Hepatocyte (in vitro differentiated cells): Measurements from ENCODE around the gene ZCCHC8. TPM values are rescaled to one million over a fixed set of nuclear protein-coding genes. Genes with fewer than 3 reads are reported as not detected.
A peak's percentile ranks its signal among the peaks of the same experiment; 100 is the strongest.
"Not testable (repeated sequence)": the region's sequence is repeated elsewhere in the genome, so short reads cannot be mapped to it uniquely, and the experiment has no call there.

Experiments used
- DNase-seq: peaks from one replicate; pipeline ENCODE4 v3.0.0-alpha.2; 2016; ENCODE audit warnings: low spot score
- H2AFZ ChIP-seq: fragments of 200-600 bp; sonication (generic); 2 replicates; pipeline ENCODE4 v1.6.0; 2016; ENCODE audit warnings: antibody characterized with exemption, mild to moderate bottlenecking
- H3K27ac ChIP-seq: fragments of 200-600 bp; sonication (generic); 2 replicates; pipeline ENCODE4 v1.5.1; 2016; ENCODE audit warnings: mild to moderate bottlenecking
- H3K27me3 ChIP-seq: fragments of 200-600 bp; sonication (generic); 2 replicates; pipeline ENCODE4 v1.6.1; 2016
- H3K36me3 ChIP-seq: fragments of 200-600 bp; sonication (generic); replicated peaks from 2 replicates; pipeline ENCODE4 v1.5.1; 2016; ENCODE audit warnings: low read depth; ENCODE audit not compliant: insufficient read depth
- H3K4me1 ChIP-seq: fragments of 200-600 bp; sonication (generic); 2 replicates; pipeline ENCODE4 v1.5.1; 2016; ENCODE audit warnings: mild to moderate bottlenecking, moderate library complexity; ENCODE audit not compliant: insufficient read depth
- H3K4me2 ChIP-seq: fragments of 200-600 bp; sonication (generic); 2 replicates; pipeline ENCODE4 v1.6.0; 2016
- H3K4me3 ChIP-seq: fragments of 200-600 bp; sonication (generic); 2 replicates; pipeline ENCODE4 v1.5.1; 2016; ENCODE audit warnings: mild to moderate bottlenecking
- H3K79me2 ChIP-seq: fragments of 200-600 bp; sonication (generic); 2 replicates; pipeline ENCODE4 v1.6.0; 2017; ENCODE audit warnings: mild to moderate bottlenecking
- H3K9me2 ChIP-seq: fragments of 200-600 bp; sonication (generic); replicated peaks from 2 replicates; pipeline ENCODE4 v1.6.0; 2017; ENCODE audit warnings: mild to moderate bottlenecking; ENCODE audit not compliant: insufficient read depth
- H3K9me3 ChIP-seq: fragments of 200-600 bp; sonication (generic); 2 replicates; pipeline ENCODE4 v1.5.1; 2016; ENCODE audit warnings: low read depth, mild to moderate bottlenecking
- H4K20me1 ChIP-seq: fragments of 200-600 bp; sonication (generic); 2 replicates; pipeline ENCODE4 v1.6.0; 2016; ENCODE audit warnings: mild to moderate bottlenecking; ENCODE audit not compliant: insufficient read depth, poor library complexity, severe bottlenecking
- EZH2 ChIP-seq: fragments of 200-600 bp; sonication (generic); IDR thresholded peaks from 2 replicates; pipeline ENCODE4 v1.6.1; 2016; ENCODE audit warnings: antibody characterized with exemption, mild to moderate bottlenecking, borderline replicate concordance
- EZH2phosphoT487 ChIP-seq: fragments of 200-600 bp; sonication (generic); IDR thresholded peaks from one replicate; pipeline ENCODE4 v1.6.1; 2018; ENCODE audit warnings: antibody characterized with exemption, mild to moderate bottlenecking, low read depth, moderate library complexity; ENCODE audit not compliant: unreplicated experiment, severe bottlenecking
- WGBS: methylation state at CpG from one replicate; pipeline ENCODE4 v1.1.6; 2016; ENCODE audit warnings: low lambda C conversion rate; ENCODE audit errors: missing lambda C conversion rate; 5-methylcytosine and 5-hydroxymethylcytosine counted together
- polyA plus RNA-seq: library from polyadenylated mRNA; unstranded; fragments of >200 nt; fragmentation: Nextera tagmentation; extraction: Ambion mirVana; gene quantifications from 2 replicates; pipeline ENCODE4 v1.2.1, GENCODE V29; 2016
- total RNA-seq: library from RNA; depleted of rRNA; stranded (reverse); fragments of >200 nt; gene quantifications from 2 replicates; pipeline ENCODE4 v1.2.3, GENCODE V29; 2014
- TF ChIP-seq, protein P1 (sequence below): fragments of 200-600 bp; sonication (generic); IDR thresholded peaks from 2 replicates; pipeline ENCODE4 v1.5.1; 2016; ENCODE audit warnings: antibody characterized with exemption, mild to moderate bottlenecking; ENCODE audit not compliant: poor library complexity

The ZCCHC8 gene
- total and polyA plus RNA-seq, 2 experiments from 2014 or later = 12.2 to 24.5 TPM

DNA sequence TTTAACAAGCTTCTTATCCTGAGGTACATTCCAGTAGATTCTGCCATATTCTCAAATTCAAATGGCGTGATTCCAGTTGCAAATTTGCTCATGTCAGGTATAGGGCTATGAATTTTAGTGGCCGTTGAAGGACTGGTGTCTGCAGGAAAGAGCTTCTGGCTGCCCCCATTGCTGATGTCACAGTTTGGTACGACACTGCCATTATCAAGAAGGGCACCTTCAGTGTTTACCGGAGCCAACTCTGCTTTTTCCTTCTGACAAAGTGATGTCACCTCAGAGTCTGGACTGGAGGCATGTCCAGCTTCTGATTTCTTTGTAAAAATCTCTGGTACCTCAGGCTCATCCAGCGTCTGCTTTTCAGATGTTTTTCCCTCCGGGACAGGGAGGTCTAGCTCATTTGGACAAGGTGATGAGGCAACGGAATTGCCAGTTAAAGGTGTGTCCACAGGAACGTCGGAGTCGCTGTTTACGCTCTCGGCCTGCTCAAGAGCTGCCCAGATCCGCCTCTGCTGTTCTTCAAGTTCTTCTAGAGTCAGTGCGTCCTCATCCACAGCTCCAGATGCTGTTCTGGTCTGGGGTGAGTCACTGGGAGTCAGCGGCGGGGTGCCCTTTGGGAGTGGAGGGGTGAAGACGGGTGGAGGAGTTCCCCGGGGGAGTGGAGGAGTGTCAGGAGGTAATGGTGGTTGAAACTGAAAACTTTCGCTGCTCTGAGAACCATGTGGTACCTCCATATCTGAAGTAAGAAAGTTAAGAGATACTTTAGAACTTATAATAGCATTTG, 27.0 kb downstream of the ZCCHC8 start:
- H3K4me1 ChIP-seq = peaks cover 6% of the 10 kb centered on the region
- H3K27ac ChIP-seq = no peak overlapping the region
- H4K20me1 ChIP-seq = no peaks in the 10 kb centered on the region
- no peaks in the 10 kb centered on the region for H3K9me3 ChIP-seq
- no peaks in the 10 kb centered on the region for H3K36me3 ChIP-seq
- no peaks in the 10 kb centered on the region for H3K9me2 ChIP-seq
- H3K79me2 ChIP-seq = no peaks in the 10 kb centered on the region
- 88% methylated on average over 19 of the region's 19 CpGs for WGBS
- no peaks in the 10 kb centered on the region for H3K27me3 ChIP-seq
- DNase-seq = no peak
- no peak overlapping the region for H3K4me2 ChIP-seq
- TF ChIP-seq, protein P1, sequence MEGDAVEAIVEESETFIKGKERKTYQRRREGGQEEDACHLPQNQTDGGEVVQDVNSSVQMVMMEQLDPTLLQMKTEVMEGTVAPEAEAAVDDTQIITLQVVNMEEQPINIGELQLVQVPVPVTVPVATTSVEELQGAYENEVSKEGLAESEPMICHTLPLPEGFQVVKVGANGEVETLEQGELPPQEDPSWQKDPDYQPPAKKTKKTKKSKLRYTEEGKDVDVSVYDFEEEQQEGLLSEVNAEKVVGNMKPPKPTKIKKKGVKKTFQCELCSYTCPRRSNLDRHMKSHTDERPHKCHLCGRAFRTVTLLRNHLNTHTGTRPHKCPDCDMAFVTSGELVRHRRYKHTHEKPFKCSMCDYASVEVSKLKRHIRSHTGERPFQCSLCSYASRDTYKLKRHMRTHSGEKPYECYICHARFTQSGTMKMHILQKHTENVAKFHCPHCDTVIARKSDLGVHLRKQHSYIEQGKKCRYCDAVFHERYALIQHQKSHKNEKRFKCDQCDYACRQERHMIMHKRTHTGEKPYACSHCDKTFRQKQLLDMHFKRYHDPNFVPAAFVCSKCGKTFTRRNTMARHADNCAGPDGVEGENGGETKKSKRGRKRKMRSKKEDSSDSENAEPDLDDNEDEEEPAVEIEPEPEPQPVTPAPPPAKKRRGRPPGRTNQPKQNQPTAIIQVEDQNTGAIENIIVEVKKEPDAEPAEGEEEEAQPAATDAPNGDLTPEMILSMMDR = no peak
- no peak for TF ChIP-seq EZH2
- TF ChIP-seq EZH2phosphoT487 = no peak
- no peak overlapping the region for H2AFZ ChIP-seq
- H3K4me3 ChIP-seq = no peak overlapping the region

DNA sequence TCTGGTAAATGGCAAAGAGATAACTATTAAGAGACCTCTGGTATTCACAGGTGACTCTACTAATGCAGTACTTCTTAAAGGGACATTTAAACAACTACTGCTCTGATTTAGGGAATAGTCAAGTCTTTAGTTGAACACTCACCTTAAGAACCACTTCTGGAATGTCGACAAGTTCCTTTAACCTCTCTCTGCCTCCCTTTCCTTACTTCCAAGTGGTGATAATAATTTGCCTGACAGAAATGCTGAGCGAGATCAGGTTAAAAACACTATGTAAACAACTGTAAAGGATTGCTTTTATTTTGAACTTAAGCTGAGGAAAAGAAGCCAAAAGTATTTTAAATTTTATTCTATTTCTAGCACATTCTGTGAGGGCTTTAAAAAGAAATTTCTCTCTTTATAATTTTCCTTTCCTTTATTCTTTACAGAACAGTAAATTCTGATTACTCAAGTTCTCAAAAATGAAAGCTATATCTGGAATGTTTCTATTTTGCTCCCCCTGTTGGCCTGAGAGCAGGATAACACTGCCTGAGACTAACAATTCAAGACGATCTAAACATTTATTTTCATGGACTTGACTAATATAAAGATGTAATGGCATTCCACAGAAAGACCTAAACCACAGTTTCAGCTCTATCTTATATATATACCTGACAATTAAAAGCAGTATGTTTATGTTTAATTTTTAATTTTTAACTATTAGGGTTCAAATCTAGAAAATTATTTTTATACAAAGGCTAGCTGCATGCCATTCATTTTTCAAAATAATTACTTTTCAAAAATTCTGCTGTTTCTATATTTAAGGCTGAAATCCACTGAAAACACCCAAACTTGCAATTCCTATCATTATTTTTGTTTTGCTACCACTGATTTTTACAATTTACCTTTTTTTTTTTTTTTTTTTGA, 29.2 kb downstream of the ZCCHC8 start:
- H3K4me3 ChIP-seq = no peak overlapping the region
- WGBS = 31% methylated on average over 3 of the region's 3 CpGs
- H3K4me2 ChIP-seq = peak overlapping the region; percentile 49
- H3K36me3 ChIP-seq = no peaks in the 10 kb centered on the region
- no peak for TF ChIP-seq EZH2phosphoT487
- TF ChIP-seq, protein P1 = peak; percentile 91
- peak overlapping the region; percentile 52 for H3K27ac ChIP-seq
- no peaks in the 10 kb centered on the region for H3K79me2 ChIP-seq
- H3K27me3 ChIP-seq = no peaks in the 10 kb centered on the region
- H3K9me2 ChIP-seq = no peaks in the 10 kb centered on the region
- H2AFZ ChIP-seq = no peak overlapping the region
- H3K4me1 ChIP-seq = peaks cover 6% of the 10 kb centered on the region
- H3K9me3 ChIP-seq = no peaks in the 10 kb centered on the region
- peak; percentile 69 for DNase-seq
- H4K20me1 ChIP-seq = no peaks in the 10 kb centered on the region

DNA sequence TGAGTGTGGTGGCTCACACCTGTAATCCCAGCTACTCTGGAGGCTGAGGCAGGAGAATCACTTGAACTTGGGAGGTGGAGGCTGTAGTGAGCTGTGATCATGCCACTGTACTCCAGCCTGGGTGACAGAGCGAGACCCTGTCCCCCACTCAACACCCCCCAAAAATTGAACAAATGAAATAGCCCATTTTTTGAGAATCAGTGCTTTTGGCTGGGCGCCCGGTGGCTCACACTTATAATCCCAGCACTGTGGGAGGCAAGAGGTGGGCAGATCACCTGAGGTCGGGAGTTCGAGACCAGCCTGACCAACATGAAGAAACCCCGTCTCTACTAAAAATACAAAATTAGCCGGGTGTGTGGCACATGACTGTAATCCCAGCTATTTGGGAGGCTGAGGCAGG, 30.2 kb downstream of the ZCCHC8 start:
- peak overlapping the region; percentile 52 for H3K27ac ChIP-seq
- H3K9me3 ChIP-seq = not testable (repeated sequence)

DNA sequence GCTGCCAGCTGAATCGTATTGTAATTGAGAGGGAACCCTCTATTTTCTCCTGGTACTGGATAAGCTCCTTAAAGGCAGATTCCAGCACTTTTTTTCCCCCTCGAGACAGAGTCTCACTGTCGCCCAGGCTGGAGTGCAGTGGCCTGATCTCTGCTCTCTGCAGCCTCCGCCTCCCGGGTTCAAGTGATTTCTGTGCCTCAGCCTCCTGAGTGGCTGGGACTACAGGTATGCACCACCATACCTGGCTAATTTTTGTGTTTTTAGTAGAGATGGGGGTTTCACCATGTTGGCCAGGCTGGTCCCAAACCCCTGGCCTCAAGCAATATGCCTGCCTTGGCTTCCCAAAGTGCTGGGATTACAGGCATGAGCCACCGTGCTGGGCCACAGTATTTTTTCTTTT, 30.9 kb downstream of the ZCCHC8 start:
- not testable (repeated sequence) for H2AFZ ChIP-seq, H3K27me3 ChIP-seq, H3K4me1 ChIP-seq, H3K4me2 ChIP-seq, H3K79me2 ChIP-seq, H3K36me3 ChIP-seq, H3K4me3 ChIP-seq, H4K20me1 ChIP-seq, H3K27ac ChIP-seq, H3K9me2 ChIP-seq, DNase-seq, H3K9me3 ChIP-seq
- 95% methylated on average over 6 of the region's 6 CpGs for WGBS

More for the DNA sequence above, 30.2 kb downstream of the ZCCHC8 start:
- not testable (repeated sequence) for H3K4me2 ChIP-seq, H3K4me1 ChIP-seq, H3K36me3 ChIP-seq, H2AFZ ChIP-seq, DNase-seq, H3K27me3 ChIP-seq, H3K79me2 ChIP-seq, H4K20me1 ChIP-seq, H3K9me2 ChIP-seq, H3K4me3 ChIP-seq
- WGBS = 97% methylated on average over 7 of the region's 7 CpGs
